HG03108 (cell line): Measurements from ENCODE around the gene C1QTNF2.

ENCODE experiments used
- ATAC-seq: cut with Tn5 transposase; IDR thresholded peaks from one replicate; pipeline ENCODE4 v1.9.1; 2021; ENCODE audit warnings: moderate library complexity; ENCODE audit not compliant: unreplicated experiment

Gene C1QTNF2, protein sequence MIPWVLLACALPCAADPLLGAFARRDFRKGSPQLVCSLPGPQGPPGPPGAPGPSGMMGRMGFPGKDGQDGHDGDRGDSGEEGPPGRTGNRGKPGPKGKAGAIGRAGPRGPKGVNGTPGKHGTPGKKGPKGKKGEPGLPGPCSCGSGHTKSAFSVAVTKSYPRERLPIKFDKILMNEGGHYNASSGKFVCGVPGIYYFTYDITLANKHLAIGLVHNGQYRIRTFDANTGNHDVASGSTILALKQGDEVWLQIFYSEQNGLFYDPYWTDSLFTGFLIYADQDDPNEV

DNA sequence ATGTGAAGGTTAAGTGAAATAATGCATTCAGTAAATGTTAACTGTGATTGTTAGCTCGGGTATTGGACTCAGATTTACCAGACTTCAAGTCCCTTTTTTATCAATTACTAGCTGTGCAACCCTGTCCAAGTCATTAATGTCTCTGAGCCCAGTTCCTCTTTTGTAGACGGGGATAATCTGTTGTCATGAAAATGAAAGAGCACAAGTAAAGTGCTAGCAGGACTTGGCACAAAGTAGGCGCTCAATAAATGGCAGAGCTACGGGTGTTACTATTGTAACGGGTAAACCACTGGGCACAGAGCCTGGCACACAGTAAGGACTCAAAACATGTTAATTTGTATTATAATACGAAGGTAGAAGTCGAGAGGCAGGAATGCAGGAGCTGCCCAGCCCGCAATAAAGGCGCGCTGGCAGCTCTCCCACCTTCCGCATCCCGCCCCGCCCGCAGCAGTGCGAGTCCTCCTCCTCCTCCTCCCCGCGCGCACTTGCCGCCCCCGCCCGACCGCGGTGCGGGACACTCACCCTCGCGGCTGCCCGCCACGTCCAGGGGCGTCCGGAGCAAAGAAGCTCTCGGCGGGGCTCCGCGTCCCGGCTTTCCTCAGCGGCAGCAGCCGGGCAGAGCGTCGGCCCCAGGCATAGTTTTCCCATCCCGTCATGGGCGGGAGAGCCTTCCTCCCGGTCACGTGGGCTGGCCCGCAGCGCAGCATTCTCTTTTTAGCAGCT is at the start of gene C1QTNF2:
Gene C1QTNF2, minus strand, starts transcription at position 637 of the 723 bp plus-strand sequence. CDS start 15,615 bp downstream, outside the sequence.
- ATAC-seq = no peak

DNA sequence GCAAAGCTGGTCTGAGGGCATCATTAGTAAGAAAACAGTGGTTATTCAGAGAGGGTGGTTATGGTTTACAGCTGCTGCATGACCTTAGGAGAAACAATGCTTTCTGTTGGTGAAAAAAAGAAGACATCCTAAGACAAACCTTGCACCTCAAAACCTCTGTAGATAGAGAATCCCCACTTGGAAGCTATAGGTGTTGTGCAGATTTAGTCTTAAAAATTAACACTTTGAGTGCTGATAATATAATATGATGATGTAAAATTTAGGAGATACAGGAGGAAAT is 49.8 kb upstream of the C1QTNF2 start:
- ATAC-seq = no peak

DNA sequence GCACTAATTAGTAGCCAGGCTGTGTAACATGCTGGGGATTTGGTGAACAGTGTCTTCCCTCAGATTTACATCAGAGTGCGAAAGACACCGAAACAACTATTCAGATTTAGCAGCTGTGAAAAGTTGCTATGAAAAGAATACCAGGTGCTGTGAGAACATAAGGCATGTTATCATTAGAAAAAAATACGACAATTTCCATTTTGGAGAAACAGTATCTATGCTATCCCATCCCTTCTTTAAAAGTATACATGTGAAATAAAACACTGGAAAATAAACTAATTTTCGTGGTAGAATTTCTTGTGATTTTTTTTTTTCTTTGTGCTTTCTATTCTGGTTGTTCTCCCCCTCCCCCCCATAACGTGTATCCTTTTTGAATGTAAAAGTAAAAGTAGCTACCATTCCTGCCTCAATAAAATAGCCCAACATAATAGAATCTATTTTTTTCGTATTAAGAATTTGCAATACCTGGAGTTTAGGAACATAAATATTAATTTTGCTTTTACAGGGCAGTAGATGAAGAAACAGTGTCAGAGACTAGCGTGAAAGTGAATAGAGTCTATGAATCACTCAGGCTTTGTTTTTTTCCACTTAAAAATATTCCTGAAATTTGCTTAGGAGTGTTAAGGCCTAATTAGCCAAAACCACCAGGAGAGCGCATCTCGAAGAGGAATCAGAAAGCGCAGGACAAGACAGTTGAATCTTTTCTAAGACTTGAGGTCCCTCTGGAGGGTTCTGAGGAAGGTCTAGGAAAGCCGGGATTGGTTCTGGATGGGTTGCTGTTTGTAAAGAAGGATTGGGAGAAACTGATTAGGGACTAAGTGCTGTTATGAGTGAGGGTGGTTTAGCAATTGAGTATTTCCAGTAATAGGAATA is 49.3 kb upstream of the C1QTNF2 start:
- ATAC-seq = no peak

DNA sequence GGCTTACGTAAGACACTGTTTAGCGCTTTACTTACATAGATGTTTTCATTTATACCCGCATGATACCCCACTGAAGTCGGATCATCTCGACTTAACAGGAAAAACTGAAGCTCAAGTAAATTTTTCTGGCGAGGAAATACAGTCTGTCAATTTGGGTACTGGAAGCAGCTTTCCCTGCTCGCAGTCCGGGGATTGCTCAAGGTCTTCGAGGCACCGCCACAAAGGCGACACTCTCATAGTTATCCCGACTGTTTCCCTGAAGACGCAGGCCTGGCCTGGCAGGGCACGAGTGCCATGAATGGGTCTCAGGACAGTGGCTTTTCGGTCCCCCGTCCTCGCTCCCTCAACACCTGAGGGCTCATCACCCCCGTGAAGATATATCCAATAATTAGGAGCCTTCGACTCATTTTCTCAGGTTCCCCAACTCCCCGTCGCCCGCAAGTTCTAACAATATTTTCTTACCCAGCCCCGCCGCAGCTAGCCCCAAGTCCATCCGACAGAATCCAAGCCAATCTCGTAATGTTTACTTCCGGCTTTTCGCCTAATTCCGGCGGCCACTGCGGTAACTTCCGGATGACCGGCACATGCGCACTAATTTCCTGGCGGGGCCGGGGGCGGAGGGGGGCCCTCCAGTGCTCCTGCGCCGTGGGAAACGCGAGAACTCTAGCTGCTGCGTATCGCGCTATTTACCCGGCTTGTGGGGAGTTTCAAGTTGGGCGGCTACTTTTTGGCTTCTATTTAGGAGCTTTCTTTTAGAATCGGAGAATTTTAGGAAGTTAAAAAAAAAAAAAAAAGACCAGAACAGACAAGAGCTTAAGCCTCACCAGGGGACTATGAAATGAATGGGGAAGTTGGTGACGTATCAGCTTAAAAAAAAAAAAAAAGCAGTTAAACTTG is 48.4 kb upstream of the C1QTNF2 start, which contains the start of gene SLU7:
Gene SLU7, minus strand, starts transcription at position 521 of the 897 bp plus-strand sequence. CDS start 3,787 bp downstream, outside the sequence.
- ATAC-seq = peak; percentile 71

DNA sequence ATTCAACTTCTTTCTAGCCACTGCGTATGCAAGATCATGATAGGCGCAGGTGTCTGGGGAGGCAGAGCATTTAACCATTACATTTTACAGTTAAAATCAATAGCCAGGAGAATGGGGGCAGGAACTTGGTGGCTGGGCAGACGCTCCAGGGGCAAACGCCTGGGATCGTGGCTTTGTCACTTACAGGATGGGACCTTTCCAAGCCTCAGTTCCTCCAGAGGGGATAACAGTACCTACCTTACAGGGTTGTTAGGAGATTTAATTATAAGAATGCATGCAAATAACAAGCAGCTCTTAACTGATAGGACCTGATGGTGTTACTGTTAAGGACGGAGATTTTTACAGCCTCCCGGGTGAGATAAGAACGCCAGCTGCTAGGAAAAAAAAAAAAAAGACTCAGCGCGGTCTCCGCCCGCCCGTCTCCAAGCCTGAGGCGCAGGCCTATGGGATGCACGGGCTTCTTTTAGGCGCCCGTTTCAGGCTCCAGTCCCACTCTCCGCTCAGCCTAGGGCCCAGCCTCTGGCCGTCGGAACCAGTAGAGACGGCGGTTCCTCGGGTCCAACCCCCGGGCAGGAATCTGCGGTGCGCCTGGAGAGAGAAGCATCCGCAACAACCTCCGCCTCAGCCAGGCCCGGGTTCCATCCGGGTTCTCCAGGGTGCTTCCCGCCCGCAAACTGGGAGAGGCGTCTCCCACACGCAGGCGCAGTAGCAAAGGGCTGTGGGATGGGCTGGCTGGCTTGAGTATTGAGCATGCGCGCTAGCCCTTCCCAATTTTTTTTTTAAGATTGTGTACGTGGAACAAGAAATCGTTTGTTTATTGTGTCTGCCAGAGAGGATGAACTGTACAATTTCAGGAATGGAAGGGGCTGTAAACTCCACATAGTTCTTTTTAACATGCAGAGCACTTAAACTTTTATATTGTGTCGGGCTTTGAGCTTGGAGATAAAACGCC is 29.3 kb upstream of the C1QTNF2 start, which contains the start of gene FAM200C:
Gene FAM200C, minus strand, starts transcription at position 653 of the 952 bp plus-strand sequence. CDS start 4,564 bp downstream, outside the sequence.
- ATAC-seq = peak; percentile 91

DNA sequence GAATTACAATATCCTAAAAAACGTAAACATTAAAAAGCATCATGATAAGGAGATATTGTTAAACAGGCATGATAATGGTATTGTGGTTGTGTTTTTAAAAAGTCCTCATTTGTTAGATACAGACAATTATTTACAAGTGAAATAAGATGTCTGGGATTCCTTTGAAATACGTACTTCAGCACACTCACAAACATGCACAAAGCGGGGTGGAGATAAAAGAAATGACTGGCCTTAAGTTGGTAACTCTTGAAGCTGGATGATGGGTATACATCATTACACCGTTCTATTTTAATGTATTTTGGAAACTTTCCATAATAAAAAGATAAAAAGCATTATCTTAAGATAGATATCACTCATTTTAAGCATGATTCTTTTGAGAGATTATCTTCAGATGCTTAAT is 28.4 kb upstream of the C1QTNF2 start:
- ATAC-seq = no peak

DNA sequence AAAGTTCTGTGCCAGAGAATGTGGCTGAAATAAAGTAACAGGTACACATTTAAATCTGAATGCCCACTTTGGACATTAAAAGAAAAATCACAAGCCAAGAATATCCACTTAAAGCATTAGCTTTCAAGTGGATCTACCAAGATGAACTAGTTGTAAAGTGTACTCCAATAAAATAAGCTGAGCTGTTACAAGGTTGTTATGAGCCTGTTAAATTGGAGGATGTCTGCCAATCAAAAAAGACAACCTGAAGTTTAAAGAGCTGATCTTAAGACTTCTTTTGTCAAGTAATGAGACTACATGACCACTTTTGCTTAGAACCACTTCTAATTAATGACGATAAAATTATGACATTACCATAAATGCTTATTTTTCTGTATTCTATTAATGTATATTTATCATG is 27.1 kb upstream of the C1QTNF2 start:
- no peak for ATAC-seq

DNA sequence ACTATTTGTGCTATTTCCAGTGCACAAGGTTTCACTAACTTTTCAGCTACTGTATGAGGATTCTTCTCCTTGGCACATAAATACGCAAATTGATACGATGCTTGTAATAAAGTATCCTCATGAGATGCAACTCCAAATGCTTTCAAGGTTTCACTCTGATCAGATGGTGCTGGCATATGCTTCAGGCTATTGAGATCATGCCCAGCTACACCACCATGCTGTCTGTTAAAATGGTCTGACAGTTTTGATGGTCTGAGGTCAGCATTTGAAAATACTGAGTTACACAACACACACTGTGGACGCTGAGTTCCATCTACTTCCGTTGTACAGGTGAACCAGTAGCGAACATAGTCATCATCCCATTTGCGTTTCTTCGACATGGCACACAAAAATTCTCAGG is 24.7 kb upstream of the C1QTNF2 start:
- no peak for ATAC-seq

DNA sequence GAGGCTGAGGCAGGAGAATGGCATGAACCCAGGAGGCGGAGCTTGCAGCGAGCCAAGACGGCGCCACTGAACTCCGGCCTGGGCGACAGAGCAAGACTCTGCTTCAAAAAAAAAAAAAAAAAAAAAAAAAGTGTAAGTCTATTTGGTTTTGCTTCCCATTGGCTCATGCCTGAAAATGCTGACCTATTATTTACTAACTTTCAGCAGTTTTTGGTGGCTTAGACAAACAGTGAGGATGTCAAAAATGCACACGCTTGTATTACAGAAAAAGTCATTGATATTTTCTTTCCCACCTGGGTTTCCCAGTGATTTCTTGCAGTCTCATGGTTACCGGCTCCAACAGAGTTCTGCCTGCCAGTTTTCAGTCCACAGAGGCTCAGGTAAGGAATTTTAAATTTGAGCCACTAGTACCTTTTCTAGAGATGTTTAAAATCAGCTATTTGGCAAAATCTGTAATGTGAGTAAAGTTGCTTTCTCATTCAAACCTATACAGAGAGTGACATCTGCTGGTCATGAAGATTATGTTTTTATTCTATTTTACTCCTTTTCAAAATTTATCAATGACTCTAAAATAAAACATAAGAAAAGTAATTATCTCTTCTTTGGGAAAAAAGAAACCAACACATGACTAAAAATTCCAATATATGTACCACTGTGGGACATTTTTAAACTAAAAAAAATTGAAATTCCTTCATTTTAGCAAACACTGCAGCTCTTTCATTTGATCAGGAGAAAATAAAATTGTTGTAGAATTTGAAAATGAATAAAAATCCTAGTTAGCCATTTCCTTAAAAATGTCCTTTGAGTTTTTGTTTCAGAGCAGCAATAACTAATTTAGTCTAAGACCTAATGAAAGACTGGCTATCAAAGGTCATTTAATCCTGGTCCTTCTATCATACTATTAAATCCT is 20.6 kb upstream of the C1QTNF2 start:
- ATAC-seq = no peak

DNA sequence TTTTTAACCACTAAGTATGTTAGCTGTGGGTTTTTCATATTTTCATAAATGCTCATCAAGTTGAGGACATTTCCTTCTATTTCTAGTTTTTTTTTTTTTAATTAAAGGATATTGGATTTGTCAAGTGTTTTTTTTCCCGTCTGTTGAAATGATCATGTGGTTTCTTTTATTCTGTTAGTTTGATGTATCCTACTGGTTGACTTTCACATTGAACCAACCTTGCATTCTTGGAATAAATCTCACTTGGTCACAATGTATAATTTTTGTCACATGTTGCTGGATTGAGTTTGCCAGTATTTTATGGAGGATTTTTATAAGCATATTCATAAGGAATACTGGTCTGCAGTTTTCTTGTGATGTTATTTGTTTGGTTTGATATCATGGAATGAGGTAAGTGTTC is 17.0 kb upstream of the C1QTNF2 start:
- ATAC-seq = no peak

DNA sequence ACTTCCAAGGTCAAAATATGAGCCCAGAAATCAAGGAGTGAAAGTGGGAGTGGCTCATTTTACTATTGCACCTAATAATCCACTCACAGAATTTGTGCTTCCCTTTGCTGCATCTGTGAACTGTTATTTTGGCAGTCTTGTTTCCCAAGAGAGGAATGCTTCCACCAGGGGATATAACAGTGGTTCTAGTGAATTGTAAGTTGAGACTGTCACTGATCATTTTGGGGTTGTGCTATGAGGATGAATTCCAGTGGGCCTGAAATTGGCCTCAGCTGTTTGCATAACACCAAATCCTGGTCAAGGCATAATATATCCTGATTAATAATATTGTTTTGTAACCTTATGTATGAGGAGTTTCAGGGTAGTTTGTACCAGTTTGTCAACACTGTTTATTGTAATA is 15.1 kb upstream of the C1QTNF2 start:
- ATAC-seq = no peak

DNA sequence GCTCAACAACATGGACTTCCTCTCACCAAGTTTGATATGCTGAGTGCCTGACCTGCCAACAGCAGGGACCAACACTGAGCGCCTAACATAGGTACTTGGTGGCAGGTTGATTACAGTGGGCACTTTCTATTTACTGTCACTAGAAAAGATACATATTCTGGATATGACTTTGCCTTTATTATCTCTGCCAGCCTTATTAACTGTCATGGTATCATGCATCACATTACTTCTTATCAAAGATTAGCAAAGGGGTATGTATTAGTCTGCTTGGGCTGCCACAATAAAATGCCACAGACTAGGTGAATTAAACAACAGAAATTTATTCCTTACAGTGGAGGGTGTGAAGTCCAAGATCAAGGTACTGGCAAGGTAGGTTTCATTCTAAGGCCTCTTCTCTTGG is 14.3 kb upstream of the C1QTNF2 start:
- no peak for ATAC-seq

DNA sequence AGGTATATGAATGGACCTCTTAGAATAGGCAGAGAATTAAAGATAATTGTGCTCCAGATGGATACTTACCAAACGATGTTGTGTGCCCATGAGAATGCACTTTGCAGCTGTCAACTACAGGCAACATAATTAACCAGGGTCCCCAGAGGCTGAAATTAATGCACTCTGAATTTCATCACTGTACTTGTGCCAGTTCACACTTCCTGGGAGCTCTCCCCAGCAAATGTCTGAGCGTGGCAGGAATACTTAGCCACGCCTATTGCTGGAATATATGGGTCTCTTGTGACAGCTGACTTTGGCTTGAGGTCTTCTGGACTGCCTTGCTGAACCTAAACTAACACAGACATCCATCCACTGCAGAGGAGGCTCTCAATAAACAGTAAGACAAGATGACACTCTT is 11.9 kb upstream of the C1QTNF2 start:
- ATAC-seq = no peak

DNA sequence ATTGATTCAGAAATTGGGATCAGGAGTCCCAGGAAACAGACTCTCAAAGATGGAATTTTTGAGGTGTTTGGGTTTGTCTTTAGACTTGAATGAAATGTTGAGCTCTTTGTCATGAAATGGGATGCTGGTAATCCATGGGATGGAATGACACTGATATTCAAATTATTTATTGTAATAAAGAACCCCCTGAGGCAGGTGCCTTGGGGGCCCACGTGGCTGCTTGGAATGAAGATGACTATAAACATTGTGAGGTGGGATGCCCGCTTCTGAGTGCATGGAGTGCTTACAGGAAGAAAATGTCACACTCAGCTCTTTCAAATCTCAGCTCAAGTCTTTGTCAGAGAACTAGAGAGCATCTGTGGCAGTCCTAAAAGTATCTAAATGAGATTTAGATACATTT is 9.6 kb upstream of the C1QTNF2 start:
- no peak for ATAC-seq

DNA sequence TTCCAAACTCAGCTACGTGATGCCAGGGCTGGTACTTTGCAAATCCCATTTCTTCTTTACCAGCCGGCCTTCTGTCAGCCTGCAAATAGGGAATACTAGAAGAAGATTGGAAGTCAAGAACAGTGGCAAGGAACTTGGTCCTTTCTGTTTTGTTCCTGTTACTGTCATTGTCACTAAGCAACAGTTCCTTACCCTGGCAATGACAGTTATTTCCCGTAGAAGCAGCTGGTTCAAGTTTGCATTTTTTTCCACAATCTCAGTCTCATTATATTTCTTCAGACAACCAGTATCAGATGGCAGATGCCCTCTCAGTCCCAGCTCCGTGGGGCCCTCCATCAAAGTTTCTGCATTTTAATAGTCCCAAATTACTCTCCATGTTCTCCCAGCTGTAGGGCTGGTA is 9.1 kb upstream of the C1QTNF2 start:
- no peak for ATAC-seq

DNA sequence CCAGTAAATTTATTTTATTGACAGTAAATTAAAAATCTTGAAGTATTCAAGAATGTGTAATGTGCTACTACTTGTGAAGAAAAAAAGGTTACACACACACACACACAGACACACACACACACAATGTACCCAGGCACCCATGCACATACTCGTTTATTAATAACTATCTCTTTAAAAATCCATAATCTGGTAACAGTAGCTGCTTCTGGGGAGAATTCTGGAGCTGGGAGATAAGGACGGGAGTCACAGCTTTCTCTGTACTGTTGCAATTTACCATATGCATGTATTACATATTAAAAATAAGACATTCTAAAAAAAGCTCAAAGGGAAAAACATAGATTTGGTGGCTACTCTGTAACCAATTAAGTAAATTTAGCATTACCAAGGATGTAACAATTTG is 7.9 kb upstream of the C1QTNF2 start:
- ATAC-seq = no peak

DNA sequence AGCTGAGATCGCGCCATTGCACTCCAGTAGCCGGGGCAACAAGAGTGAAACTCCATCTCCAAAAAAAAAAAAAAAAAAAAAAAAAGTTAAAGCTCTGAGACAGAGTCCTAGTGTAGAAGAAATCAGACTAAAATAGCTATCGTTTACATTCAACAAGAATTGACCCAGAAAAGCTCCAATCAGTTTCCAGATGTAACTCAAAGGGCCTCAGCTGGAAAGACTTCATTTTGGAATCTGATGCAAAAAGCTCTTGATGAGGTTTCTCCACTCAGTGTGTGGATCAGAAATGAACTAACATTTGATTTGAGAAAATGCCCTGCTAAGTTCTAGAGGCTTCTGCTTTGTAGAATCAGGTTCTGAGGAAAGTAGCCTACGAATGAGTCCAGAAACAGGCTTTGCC is 7.2 kb upstream of the C1QTNF2 start:
- no peak for ATAC-seq

DNA sequence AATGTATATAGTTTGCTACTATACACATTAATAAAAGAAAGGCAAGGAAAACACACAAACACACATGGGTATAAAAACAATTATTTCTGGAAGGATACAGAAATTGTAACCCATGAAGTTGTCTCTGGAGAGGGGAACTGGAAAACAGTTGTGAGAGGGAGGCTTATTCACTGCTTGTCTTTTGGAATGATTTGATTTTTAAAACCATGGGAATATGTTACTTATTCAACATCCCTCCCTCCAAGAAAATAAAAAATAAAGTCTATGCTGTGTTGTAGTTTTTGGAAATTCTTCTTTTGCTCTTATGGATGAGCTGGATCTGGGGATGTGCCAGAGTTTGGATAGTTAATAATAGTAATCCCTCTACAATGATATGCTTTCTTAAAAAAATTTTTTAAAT is 6.0 kb upstream of the C1QTNF2 start:
- no peak for ATAC-seq
